IMR-90 (cell line): Measurements from ENCODE around the gene PARL.

Experiments used
- BHLHE40 ChIP-seq: fragments of 150-350 bp; IDR thresholded peaks from 2 replicates; pipeline ENCODE4 v1.6.1; 2016; ENCODE audit warnings: mild to moderate bottlenecking, low read depth, low read length
- CTCF ChIP-seq: conservative IDR thresholded peaks from 2 replicates; pipeline ENCODE4 v1.5.1; 2012; ENCODE audit warnings: mild to moderate bottlenecking, low read depth, low read length, improper control_type of control experiment
- ELK1 ChIP-seq: fragments of 150-350 bp; IDR thresholded peaks from 2 replicates; pipeline ENCODE4 v1.6.1; 2016; ENCODE audit warnings: low read depth, mild to moderate bottlenecking, low read length, moderate library complexity, borderline replicate concordance
- MAFK ChIP-seq: IDR thresholded peaks from 2 replicates; pipeline ENCODE4 v1.6.1; 2012; ENCODE audit warnings: low read depth, low read length, improper control_type of control experiment
- MAZ ChIP-seq: IDR thresholded peaks from 2 replicates; pipeline ENCODE4 v1.6.1; 2012; ENCODE audit warnings: low read depth, mild to moderate bottlenecking, low read length, improper control_type of control experiment, moderate library complexity, borderline replicate concordance
- MXI1 ChIP-seq: IDR thresholded peaks from 2 replicates; pipeline ENCODE4 v1.6.1; 2012; ENCODE audit warnings: low read depth, mild to moderate bottlenecking, low read length, moderate library complexity, borderline replicate concordance
- POLR2A ChIP-seq: IDR thresholded peaks from 2 replicates; pipeline ENCODE4 v1.6.1; 2012; ENCODE audit warnings: mild to moderate bottlenecking, low read depth, low read length
- RAD21 ChIP-seq: IDR thresholded peaks from 2 replicates; pipeline ENCODE4 v1.6.1; 2012; ENCODE audit warnings: low read length, improper control_type of control experiment
- RCOR1 ChIP-seq: IDR thresholded peaks from 2 replicates; pipeline ENCODE4 v1.6.1; 2012; ENCODE audit warnings: mild to moderate bottlenecking, low read length, improper control_type of control experiment; ENCODE audit not compliant: insufficient replicate concordance
- RFX5 ChIP-seq: IDR thresholded peaks from 2 replicates; pipeline ENCODE4 v1.8.0; 2012; ENCODE audit warnings: low read depth, mild to moderate bottlenecking, low read length, moderate library complexity
- SMC3 ChIP-seq: fragments of 150-350 bp; IDR thresholded peaks from 2 replicates; pipeline ENCODE4 v1.6.1; 2016; ENCODE audit warnings: low read depth, mild to moderate bottlenecking, antibody characterized with exemption, low read length, moderate library complexity
- USF2 ChIP-seq: fragments of 150-350 bp; IDR thresholded peaks from 2 replicates; pipeline ENCODE4 v1.6.1; 2017; ENCODE audit warnings: mild to moderate bottlenecking, antibody characterized with exemption, low read length, low read depth

- TF ChIP-seq POLR2A = no peak
- TF ChIP-seq CTCF = no peak
- TF ChIP-seq MAZ = no peak
- TF ChIP-seq MAFK = no peak
- TF ChIP-seq MXI1 = no peak
- TF ChIP-seq ELK1 = no peak
- no peak for TF ChIP-seq USF2
- TF ChIP-seq RFX5 = no peak
- TF ChIP-seq BHLHE40 = no peak
- no peak for TF ChIP-seq RAD21
- TF ChIP-seq RCOR1 = no peak
- TF ChIP-seq SMC3 = no peak
Observed at GRCh38 chr3:183927059-183927458, 42.4 kb upstream of the PARL start.
